ENCODE results near the gene NHSL2. TPM values are rescaled to one million over a fixed set of nuclear protein-coding genes. Genes with fewer than 3 reads are reported as not detected.

Gene NHSL2
- 2.0 and 2.3 TPM in 2 replicates for total RNA-seq

GRCh38 chrX:71910643-71910985 lies at the start of gene NHSL2:
Gene NHSL2 (plus strand): TSS chrX:71910845.

DNA sequence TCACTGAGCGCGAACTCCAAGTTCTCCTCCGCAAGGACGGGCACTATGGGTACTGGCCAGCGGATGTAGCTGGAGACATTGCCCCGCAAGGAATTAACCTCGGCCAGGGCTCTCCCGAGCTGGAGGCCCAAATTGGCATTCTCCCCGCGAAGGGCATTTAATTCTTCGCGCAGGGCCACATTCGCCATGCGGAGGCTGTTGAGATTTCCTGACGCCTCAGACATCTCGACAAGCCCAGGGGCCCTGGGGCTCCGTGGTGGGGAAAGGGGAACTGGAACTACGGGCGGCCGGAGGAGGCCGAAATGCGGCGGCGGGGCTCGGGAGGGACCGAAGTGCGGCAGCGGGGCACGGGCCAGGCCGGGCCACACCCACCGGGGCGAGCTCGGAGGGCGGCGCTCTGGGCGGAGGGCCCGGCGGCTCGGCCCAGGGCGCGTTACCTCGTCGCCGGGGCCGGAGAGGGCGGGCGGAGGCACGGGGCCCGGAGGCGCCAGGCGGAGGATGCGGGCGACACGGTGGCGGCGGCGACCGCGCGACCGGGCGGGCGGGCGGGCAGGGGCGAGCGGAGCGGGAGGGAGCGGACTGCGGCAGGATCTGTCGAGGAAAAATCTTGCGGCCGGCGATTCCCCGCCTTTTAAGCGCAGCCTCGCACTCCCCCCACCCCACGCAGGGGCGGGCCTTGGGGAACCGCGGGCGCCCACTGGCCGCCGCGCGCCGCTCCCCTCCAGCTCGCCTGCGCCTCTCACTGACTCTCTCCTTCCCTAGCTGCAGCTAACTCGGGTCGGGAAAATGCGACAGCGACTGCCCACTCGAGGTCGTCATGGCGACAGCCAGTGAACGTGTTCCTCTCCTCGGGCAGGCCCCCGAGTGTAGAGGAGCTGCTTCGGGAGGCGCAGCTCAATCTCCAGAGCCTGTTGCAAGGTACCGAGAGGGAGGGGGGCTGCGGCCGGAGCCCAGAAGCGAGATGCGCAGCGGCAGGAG lies 221.0 kb downstream of the NHSL2 start, which contains the start of gene RTL5:
Gene RTL5 (minus strand): TSS at position 599 of the 978 bp plus-strand sequence.

GRCh38 chrX:72181178-72182125 lies 270.8 kb downstream of the NHSL2 start, which contains the start of gene PIN4:
Gene PIN4 (plus strand): TSS chrX:72181757. CDS start chrX:72181786, 29 bp downstream.

Other genes with a start within 250 kb of the NHSL2 start
- gene CXorf49, start 192.6 kb upstream of the NHSL2 start, total RNA-seq, result not detected in 2 replicates
- not detected in 2 replicates for gene CXorf49B, start 147.5 kb upstream of the NHSL2 start, total RNA-seq
- 2.5 and 7.1 TPM in 2 replicates for gene RTL5, start 221.1 kb downstream of the NHSL2 start, total RNA-seq